NCI-H226 (cell line): Measurements from ENCODE around the gene CDC16.
A peak's percentile ranks its signal among the peaks of the same experiment; 100 is the strongest.
"Not testable (repeated sequence)": the region's sequence is repeated elsewhere in the genome, so short reads cannot be mapped to it uniquely, and the experiment has no call there.

Experiments
- DNase-seq: peaks from one replicate; pipeline ENCODE4 v3.0.0-alpha.2; 2015

Gene CDC16

GRCh38 chr13:114234645-114235421, at the start of gene CDC16:
Gene CDC16, plus strand, starts transcription at chr13:114234897. Its CDS starts 188 bp downstream, at chr13:114235085.
- DNase-seq = peak; percentile 90

- no peak for DNase-seq
These were observed 49.3 kb upstream of the CDC16 start for GRCh38 chr13:114185182-114185971.

DNA sequence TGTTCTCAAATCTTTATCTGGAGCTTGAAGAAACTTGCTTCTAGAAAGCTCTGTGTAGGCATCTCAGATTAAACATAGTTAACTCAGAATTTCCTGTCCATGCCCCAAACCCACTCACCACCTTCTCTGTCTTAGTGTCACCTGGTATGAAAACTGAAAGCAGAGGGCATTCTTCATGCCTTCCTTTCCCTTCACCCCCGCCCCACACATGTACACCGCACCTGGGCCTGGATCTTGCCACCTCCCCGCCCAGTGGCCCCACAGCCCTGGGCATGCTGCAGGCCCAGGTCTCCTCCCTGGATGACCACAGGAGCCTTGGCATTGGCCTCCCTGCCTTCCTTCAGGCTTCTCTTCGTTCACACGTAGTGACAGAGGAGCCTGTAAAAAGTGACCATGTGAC, 39.8 kb upstream of the CDC16 start:
- DNase-seq = no peak

- DNase-seq = no peak
These were observed 38.1 kb upstream of the CDC16 start for GRCh38 chr13:114196629-114197028.

DNA sequence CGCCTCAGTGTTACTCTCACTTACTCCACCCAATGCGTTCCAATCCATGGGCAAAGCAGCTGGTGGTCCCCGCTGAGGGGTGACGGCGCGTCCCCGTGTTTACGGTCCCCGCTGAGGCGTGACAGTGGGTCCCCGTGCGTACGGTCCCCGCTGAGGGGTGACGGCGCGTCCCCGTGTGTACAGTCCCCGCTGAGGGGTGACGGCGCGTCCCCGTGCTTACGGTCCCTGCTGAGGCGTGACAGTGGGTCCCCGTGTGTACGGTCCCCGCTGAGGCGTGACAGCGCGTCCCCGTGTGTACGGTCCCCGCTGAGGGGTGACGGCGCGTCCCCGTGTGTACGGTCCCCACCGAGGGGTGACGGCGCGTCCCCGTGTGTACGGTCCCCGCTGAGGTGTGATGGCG, 36.1 kb upstream of the CDC16 start:
- no peak for DNase-seq

GRCh38 chr13:114199526-114199925, 35.2 kb upstream of the CDC16 start:
- DNase-seq = not testable (repeated sequence)

GRCh38 chr13:114199954-114200353, 34.7 kb upstream of the CDC16 start:
- DNase-seq = no peak

DNA sequence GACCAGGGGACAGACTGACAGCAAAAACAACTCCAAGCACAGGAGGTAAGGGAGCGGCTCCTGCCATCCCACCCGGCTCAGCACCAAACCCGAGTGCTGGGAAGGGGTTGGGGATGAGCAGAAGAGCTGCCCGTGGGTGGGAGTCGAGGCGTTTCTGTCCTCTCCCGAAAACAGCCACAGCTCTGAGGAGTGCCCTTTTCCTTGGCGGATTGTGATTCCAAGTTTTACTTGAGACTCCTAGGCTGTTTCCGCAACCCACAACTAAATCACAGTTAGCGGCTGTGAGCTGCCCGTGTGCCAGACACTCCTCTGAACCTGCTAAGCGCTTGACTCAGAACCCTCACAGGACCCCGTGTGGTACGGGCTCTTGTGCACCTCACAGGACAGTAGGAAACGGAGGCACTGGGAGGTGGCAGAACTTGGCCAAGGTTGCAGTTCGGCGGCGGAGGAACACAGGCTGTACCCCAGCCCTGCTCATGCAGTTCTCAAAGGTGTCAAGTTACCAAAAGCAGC, 34.2 kb upstream of the CDC16 start:
- DNase-seq = no peak

DNA sequence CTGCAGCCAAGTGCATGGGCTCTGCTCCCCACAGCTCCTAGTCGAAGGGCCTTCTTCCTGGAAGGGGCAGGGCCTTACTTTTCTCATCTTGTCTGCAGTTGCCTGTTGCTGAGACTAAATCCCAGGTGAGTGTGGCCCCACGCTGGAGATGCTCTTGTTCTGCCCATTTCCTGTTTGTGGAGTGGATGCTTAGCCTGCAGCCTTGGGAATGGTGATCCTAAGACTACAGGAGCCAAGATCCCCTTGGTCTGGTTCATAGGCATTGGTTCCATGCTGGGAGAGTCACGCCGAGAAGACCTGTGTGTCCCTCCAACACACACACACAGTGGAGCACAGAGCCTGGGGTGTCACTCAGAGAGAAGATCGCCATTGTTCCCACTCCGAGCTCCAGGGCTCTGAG, 32.1 kb upstream of the CDC16 start:
- no peak for DNase-seq

GRCh38 chr13:114203536-114203935, 31.2 kb upstream of the CDC16 start:
- DNase-seq = no peak

GRCh38 chr13:114204894-114205293, 29.8 kb upstream of the CDC16 start:
- no peak for DNase-seq

DNA sequence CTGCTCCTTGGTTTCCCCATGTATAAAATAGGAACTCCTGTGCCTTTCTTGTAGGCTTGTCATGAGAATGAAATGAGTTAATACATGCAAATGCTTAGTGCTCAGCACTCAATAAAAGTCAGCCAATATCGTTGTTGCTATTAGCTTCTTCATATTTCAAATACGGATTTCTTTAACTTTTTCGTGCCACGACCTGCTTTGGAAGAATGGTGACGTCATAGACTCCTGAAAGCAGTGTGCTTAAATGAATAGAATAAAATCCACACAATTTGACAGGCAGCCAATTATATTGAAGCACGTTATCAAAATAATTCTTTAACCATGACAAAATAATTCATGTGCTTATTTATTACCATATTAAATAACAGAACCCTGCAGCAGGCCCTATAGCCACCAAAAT, 26.6 kb upstream of the CDC16 start:
- DNase-seq = no peak

- DNase-seq = no peak
These were observed 23.1 kb upstream of the CDC16 start for GRCh38 chr13:114211446-114212157.

DNA sequence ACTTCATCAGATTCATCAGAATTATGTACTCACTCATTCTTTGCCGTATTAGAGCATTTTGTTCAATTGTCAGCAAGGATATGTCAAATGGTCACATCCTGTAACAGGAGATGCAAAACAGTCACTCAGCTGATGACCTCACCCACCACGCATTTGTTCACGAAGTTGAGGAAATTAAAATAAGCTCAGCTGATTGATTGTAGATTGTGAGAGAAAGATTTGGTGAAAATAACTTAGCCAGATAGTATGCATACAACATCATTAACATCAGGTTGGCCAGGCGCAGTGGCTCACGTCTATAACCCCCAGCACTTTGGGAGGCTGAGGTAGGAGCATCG, 22.6 kb upstream of the CDC16 start:
- DNase-seq = no peak

DNA sequence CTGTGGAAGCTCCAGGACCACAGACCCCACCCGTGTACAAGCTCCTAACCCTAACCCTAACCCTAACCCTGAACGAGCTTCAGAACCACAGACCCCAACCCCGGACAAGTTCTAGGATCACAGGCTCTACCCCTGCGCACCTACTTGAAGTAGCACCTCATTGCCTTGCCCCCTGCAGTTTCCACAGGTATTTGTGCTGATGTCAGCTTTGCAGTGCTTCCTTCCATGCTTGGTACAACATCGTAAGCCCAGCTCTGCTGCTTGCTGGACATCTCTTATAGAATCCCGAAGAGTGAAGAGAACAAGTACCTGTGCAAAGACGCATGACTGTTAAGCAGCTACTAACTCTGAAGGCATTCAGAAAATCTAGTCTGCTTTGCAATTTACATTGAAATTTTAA, 20.7 kb upstream of the CDC16 start:
- no peak for DNase-seq

DNA sequence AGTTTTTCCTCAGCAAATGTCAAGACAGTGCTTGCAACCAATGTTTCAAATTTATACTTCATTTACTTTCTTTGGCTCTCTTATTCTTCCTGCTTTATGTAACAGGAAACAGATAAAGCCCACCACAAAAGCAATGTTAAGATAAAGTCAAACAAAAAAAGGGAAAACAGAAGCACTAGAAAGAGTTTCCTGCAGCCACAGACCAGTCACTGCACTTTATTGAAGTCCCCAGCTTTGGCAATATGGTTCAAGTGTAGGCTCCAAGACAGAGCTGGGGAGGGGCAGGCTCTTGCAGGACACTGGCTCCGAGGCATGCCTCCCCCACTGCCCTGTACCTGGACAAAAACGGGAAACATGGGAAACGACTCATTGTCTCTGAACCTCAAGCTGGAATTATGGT, 15.3 kb upstream of the CDC16 start:
- DNase-seq = no peak

GRCh38 chr13:114222461-114222968, 12.2 kb upstream of the CDC16 start:
- no peak for DNase-seq

- DNase-seq = no peak
These were observed 10.5 kb upstream of the CDC16 start for GRCh38 chr13:114224201-114224600.

DNA sequence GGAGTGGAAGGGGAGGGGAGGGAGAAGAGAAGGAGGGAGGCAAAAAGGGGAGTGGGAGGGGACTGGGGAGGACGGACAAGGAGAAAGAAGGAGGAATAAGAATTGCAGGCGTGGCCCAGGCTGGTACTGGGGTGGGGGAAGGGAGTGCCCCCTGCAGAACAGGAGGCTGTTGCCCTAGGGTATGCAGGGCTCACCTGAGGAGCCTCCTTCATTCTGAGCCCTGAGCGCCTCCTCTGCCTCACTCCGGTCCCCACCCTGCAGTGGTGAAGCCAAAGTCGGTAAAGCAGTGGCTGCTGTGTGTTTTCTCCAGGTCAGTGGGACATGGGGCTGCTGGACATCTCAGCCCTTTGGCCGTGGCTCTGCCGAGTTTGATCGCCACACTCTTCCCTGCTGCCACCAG, 9.1 kb upstream of the CDC16 start:
- DNase-seq = no peak

- no peak for DNase-seq
These were observed 8.6 kb upstream of the CDC16 start for GRCh38 chr13:114226088-114226487.

- peak; percentile 66 for DNase-seq
These were observed 7.9 kb upstream of the CDC16 start for GRCh38 chr13:114226699-114227323.

DNA sequence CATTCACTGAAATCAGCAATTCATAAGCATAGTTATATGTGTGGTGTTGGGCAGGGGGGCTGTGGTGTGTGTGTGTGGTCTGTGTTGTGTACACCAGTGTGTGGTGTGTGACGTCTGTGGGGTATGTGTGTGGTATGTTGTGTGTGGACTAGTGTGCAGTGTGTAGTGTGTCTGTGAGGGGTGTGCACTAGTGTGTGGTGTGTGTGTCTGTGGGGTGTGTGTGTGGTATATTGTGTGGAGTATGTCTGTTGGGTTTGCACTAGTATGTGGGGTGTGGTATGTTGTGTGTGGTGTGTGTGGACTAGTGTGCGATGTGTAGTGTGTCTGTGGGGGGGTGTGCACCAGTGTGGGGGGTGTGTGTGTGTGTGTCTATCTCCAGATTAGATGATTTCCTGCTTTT, 7.2 kb upstream of the CDC16 start:
- DNase-seq = no peak

DNA sequence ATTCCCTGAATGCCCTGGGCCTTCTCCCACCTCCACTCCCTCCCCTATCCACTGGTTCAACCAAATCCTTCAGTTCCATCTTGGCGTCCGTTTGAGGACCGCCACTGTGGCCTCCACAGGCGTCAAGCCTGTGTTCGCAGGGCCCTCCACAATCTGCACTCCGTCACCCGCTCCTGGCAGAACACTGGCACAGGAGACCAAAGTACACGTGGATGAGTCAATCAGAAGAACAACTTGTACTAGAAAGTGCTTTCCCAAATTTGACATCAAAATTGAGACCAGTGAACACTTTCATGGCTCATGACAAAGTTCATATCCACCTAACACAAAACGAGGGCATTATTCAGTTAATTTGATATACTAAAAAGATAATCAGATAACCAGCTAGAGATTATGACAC, 6.5 kb upstream of the CDC16 start:
- DNase-seq = no peak
